GM18951 (cell line): ENCODE data around the gene GBX2.

Experiments
- POLR2A ChIP-seq: IDR thresholded peaks from 4 replicates; pipeline ENCODE4 v1.6.1; 2011; ENCODE audit warnings: mild to moderate bottlenecking; ENCODE audit not compliant: insufficient read length, insufficient read depth; ENCODE audit errors: extremely low read depth
- in situ Hi-C: fragments of 300-500 bp; cut with MboI; formaldehyde crosslinking; loops from one replicate; pipeline ENCODE4 v1.12.0; 2022; ENCODE audit warnings: low sequenced_read_pairs, mixed read lengths, inconsistent platforms; ENCODE audit not compliant: unreplicated experiment

Gene GBX2

DNA sequence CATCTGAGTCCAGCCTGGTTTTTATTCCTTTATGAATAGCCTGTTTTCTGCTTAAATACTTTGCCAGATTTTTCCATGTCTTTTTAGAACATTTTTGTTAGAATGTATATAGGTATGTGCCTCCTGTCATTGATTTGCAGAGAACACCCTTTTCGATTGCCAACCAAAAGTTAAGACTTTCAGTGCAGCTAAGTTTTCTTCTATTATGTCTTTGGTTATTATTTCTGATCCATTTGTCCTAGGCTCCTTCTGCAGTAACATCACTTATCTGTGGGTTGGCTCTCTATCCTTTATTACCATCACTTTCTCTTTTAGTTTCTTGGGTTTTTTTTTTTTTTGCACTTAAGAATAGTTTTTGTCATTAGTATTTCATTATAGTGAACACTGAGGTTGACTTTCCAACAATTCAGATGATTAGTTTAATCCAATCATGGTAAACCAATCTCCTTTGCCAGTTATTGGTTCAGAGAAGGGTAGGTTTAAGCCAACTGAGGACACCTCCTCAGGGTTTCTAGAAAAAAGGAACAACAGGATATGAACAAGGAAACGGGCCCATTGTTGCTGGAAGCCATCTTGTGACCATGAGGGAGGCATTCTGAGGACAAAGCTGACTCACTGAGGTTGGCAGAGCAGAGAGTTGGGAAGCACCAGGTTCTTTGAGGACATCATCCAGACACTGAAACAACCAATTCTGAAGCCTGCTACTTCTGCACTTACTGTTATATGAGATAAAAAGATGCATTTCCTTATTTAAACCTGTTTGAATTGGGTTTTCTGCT is 37.9 kb upstream of the GBX2 start:
- in situ Hi-C loops: no loop called here
- no peak for TF ChIP-seq POLR2A

DNA sequence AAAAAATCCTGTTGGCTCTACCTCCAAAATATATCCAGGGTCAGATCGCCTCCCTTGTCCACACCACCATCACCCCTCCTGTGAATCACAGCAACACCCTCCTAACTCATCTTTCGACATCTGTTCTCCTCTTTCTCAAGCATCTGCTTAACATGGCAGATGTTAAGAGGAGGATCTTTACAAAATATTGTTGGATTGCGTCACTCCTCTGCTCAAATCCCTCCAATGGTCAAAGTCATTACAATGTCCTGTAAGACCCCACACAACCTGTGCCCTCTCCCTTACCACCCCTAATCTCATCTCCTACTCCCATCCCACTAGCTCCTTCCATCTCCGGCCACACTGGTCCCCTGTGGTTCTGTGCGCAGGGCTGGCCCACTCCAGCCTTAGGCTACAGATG is 36.8 kb upstream of the GBX2 start:
- no peak for TF ChIP-seq POLR2A

DNA sequence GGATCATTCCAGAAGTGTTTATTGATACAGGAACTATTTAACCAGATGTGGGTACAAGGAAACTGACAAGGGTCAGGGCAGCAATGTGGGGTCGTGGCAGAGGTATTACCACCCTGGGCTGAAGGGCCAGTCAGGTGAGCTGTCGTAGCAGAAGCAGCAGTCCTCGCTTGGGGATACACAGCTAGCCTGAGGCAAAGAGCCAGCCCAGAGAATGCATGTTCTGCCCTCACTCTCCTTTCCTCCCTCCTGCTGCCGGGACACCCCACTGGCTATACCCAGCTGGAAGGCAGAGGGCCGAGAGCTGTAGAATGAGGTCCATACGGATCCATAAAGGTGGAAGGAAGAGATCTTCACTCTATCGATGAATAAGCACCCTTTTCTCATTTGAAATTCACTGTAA is 32.2 kb upstream of the GBX2 start:
- no peak for TF ChIP-seq POLR2A
- in situ Hi-C loops: no loop called here

More for the DNA sequence above, 36.8 kb upstream of the GBX2 start:
- in situ Hi-C loops: no loop called here

DNA sequence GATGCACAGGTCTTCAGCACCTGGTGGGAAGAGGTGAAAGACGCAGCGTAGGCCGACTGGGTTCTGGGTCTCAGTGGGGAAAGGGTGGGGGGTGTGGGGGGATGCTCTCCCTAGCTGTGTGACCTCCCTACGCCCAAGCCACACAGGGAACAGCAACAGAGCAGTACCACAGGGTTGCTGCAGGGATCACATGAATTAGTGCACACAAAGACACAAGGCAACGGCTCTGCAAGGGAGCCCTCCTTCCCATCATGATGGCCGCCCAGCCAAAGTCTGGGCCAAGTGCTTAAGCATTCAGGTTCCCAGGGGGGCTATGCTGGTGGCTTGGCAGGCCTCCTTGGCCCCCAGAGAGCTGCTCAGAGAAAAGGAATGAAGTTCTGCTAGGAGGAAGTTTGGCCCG is 28.2 kb upstream of the GBX2 start:
- in situ Hi-C loops: no loop called here

DNA sequence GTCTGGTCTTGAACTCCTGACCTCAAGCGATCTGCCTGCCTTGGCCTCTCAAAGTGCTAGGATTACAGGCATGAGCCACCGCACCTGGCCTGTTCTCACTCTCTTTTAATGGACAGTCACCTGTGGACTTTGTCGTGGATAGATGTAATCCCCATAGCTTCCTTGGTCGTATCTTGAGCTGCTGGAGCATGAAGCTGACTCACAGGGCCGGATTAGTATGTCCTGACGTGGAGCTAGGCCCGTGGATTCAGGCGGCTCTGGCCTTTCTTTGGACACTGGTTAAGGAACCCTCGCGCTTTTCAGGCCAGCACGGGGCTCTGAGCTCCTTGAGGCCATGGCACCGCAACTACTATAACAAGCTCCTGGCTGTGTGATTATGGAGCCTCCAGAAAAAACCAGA is 27.5 kb upstream of the GBX2 start:
- in situ Hi-C loops: no loop called here
- TF ChIP-seq POLR2A: no peak

More for the DNA sequence above, 28.2 kb upstream of the GBX2 start:
- no peak for TF ChIP-seq POLR2A

DNA sequence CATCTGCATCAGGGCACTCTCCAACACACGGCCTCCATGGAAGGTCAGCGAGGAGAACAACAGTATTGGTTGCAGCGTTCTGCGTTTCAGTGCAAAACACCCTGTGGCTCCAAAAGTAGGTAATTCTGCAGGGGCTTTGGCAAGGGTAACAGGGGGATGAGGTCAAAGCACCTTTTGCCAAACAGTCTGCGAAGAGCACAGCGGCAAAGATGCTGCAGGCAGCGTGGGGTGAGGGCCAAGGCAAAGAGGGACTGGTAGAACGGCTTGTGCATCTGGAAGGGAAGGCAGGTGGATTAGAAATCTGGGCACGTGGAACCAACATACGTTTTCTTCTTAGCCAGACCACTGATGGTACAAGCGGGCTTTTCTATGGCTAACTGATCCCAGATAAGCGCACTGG is 26.6 kb upstream of the GBX2 start:
- in situ Hi-C loops: no loop called here

DNA sequence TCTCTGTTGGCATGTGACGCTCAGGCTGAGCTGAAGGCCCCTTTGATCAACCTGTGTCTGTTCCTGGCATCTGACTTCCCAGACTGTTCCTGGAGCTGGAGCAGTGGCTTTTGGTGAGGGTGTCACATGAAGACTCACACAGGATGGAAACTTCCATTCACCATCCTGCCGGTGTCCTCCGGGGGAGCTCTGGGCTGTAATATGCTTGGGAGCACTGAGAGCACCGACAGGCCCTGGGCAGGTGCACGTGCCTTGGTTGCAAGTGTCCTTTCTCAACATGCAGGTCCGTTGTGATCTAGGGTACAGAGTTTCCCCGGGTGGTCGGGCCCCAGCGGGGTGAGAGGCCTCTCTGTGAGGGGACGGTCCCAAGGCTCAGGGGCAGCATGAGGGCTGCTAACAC is 24.8 kb upstream of the GBX2 start:
- in situ Hi-C loops: no loop called here

More for the DNA sequence above, 26.6 kb upstream of the GBX2 start:
- no peak for TF ChIP-seq POLR2A

DNA sequence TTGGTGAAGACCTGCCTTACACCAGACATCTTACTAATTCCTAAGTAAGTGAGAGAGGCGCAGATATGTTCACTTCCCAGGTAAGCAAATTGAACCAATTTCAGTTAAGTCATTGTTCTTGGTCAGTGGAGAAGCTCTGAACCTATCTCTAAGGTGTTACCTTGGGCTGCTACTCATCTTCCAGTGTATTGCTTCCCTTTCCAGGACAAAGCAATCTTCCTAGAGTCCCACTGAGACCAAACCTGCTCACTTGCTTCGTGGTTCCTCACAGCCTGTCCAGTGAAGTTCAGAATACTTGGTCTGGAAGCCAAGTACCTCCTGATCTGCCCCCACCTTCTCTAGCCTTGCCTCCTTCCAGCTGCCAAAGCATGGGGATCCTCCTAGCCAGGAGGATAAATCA is 22.5 kb upstream of the GBX2 start:
- in situ Hi-C loops: no loop called here

More for the DNA sequence above, 24.8 kb upstream of the GBX2 start:
- no peak for TF ChIP-seq POLR2A

DNA sequence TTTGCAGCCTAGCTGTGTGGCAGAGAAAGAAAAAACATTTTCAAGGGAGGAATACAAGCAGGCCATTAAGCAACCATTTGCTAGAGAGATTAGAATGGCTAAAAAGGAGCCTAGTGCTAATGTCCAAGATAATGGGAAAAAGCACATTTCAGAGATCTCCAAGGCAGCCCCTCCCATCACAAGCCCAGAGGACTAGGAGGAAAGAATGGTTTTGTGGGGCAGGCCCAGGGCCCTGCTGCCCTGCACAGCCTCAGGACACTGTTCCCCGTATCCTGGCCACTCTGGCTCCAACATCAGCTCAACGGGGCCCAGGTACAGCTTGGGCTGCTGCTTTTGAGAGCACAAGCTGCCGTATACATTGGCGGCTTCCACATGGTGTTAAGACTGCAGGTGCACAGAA is 16.5 kb upstream of the GBX2 start:
- in situ Hi-C loops: no loop called here

More for the DNA sequence above, 22.5 kb upstream of the GBX2 start:
- no peak for TF ChIP-seq POLR2A

DNA sequence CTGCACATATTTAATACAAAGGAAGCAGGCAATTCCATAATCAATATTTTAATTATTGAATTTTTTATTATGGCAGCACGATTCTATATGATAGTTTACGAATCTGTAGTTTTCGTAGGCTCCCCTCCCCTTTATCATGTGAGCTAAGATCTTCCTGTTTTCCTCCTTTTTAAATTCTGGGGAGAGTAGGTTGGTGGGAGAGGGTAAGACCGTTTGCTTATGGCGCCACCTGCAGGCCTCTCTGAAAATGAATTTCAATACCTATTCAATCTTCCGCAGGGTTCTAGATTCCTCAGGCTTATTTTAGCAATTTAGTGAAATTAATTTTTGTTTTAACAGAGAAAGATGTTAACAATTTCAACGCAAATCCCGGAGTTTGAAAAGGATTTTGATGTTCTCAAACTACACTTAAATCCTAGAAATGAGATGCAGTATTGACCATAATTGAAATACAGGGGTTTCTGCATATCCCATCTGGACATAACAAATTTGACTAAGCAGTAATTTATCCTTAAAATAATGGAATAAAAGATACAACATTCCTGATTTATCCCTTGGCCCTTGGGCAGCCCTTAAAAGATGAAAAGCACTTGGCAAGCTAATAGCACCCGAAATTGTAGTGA is 12.8 kb upstream of the GBX2 start:
- in situ Hi-C loops: no loop called here
- no peak for TF ChIP-seq POLR2A

More for the DNA sequence above, 16.5 kb upstream of the GBX2 start:
- no peak for TF ChIP-seq POLR2A

DNA sequence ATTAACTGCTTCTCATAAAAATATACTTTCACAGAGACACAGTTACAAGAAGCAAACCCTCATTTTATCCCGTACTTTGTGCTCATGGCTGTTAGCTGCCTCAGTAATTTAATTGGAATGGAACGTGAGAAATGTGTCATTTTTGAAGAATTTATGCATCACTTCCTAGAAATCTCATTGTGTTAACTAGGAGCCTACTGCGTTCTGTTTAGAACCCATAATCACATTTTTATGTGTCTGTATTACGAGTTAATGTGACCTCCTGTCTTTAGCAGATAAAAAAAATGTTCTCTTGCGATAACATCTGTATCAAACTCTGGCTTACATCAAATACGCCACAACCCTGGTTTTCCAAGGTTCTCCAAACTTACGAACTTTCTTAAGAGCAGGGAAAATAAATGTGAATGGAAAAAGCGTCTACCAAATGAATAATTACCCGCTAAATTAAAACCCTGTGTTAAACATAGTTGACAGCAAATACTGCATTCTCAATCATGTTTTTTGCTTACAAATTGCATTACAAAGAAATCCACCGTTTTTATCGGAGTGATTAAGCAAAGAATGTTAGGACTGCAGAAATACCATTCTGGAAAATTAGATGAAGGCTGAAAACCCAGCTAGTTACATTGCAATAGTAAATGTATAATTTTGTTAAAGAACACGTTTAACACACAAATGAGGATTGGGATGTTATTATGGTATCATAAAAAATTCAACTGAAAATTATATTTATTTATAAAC is 12.1 kb upstream of the GBX2 start:
- TF ChIP-seq POLR2A: no peak
- in situ Hi-C loops: no loop called here

DNA sequence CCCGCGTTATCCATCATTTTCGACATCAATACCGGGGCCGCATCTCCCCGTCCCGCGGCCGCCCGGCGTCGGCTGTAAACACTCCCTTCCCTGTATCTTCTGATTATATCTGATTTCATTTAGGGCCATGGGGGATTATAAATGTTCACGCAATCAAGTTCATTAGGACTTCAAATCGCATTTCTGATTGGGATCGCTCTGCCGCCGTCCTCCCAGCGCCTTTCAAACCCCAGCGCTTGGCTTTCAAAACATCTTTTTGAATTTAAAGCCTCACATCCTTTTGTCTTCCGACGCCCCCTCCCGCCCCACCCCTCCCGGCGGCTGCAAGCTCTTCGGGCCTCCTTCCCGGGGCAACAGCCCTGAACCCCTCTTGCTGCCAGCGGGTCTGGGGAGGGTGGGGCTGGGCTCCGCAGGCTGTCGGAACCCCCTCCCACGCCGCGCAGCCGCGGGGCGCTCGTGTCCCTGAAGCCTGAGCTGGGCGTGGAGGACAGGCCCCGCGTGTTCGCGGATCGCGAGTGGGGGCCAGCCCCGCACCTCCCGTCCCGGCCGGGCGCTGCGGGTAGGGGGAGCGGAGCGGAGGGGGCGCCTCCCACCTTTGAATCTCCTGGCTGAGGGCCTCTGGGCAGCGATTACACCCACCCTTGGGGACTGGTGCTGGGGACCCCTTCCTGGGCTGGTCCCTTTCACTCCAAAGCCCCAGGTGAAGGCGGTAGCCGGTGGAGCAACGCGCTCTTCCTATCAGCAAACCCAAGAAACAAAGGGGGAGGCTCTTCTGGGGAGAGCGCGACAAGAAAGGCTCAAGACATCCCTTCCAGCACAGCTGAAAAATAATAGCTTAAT is 11.3 kb upstream of the GBX2 start:
- in situ Hi-C loops: no loop called here
- TF ChIP-seq POLR2A: no peak

DNA sequence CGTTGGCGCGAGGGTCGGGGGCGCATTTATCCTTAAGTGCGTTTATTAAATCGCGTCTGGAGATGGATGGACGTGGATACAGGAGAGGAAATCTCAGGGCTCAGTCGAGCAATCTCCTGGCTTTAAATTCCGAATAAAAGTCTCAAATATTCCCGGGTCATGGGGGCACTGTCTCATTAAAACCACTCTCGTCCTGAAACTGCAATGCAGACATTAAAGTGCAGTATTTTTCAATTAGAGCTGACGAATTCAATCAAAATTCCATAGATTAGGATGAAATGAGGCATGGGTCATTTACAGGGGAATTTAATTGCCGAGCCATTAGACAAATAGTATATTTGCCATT is 10.7 kb upstream of the GBX2 start:
- no peak for TF ChIP-seq POLR2A
- in situ Hi-C loops: no loop called here
